DOHH2 (cell line): ENCODE measurements around the gene CHRM1.

ENCODE experiments used
- EZH2phosphoT487 ChIP-seq: fragments of 200-600 bp; sonication (generic); IDR thresholded peaks from 2 replicates; pipeline ENCODE4 v1.6.1; 2017; ENCODE audit warnings: borderline replicate concordance, mild to moderate bottlenecking, antibody characterized with exemption, low read length, moderate library complexity, mixed read lengths
- TF ChIP-seq, protein P1 (sequence below): fragments of 200-600 bp; sonication (generic); IDR thresholded peaks from one replicate; pipeline ENCODE4 v1.5.1; 2014; ENCODE audit warnings: antibody characterized with exemption, mild to moderate bottlenecking, low read depth, low read length; ENCODE audit not compliant: poor library complexity, severe bottlenecking

DNA sequence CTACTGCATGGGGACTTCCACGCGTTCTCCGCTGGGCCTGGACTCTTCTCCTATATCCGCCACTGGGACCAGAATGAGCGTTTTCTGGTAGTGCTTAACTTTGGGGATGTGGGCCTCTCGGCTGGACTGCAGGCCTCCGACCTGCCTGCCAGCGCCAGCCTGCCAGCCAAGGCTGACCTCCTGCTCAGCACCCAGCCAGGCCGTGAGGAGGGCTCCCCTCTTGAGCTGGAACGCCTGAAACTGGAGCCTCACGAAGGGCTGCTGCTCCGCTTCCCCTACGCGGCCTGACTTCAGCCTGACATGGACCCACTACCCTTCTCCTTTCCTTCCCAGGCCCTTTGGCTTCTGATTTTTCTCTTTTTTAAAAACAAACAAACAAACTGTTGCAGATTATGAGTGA lies 32.8 kb downstream of the CHRM1 start:
- TF ChIP-seq, protein P1, sequence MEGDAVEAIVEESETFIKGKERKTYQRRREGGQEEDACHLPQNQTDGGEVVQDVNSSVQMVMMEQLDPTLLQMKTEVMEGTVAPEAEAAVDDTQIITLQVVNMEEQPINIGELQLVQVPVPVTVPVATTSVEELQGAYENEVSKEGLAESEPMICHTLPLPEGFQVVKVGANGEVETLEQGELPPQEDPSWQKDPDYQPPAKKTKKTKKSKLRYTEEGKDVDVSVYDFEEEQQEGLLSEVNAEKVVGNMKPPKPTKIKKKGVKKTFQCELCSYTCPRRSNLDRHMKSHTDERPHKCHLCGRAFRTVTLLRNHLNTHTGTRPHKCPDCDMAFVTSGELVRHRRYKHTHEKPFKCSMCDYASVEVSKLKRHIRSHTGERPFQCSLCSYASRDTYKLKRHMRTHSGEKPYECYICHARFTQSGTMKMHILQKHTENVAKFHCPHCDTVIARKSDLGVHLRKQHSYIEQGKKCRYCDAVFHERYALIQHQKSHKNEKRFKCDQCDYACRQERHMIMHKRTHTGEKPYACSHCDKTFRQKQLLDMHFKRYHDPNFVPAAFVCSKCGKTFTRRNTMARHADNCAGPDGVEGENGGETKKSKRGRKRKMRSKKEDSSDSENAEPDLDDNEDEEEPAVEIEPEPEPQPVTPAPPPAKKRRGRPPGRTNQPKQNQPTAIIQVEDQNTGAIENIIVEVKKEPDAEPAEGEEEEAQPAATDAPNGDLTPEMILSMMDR = no peak
- no peak for TF ChIP-seq EZH2phosphoT487
